ENCODE data around the gene ARIH2.
A peak's percentile ranks its signal among the peaks of the same experiment; 100 is the strongest.

Gene ARIH2

DNA sequence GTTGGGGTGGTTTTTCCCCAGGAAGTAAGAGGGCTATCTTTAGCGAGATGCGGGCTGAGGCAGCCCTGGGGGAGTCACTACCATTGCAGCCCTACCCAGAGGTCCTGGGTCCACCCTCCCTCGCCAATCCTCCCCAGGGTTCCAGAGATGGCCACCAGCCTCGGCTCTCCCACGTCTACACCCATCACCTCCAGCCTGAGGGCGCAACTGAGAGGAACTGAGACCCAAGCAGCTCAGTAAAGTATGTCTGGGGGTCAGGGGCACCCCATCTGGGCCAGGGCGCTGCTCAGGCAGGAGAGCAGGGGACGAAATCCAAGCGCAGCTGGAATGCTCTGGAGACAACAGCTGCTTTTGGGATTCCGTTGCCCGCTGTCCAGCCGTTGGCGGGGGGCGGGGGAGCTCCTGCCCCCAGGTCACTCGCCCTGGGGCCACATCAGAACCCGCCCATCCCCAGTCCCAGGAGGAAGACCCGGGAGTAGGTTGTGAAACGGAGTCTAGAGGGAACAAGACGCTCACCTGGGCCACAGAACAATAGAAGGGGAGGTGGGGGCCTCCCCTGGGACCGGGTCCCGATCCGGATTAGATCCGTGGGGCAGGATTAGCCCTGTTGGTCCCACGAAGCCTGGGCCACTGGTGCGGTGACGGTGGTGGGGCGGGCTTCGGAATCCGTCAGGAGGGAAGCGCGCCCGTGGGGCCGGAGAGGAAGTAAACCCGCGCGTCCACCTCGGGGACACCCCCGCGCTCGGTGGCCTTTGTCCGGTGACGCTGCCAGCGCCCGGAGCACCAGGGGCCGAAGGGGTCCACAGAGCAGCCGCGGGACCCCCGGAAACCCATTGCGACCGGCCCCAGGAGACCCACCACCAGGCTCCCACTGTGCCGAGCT is 101.9 kb downstream of the ARIH2 start:
- DNase-seq (ENCODE audit: low spot score): no peak

- peak; percentile 100 for DNase-seq (ENCODE audit: low spot score)
Measured at GRCh38 chr3:49021213-49021812, 102.7 kb downstream of the ARIH2 start.

- peak; percentile 91 for DNase-seq (ENCODE audit: low spot score)
Measured at GRCh38 chr3:49021813-49022687, 103.4 kb downstream of the ARIH2 start, which contains the start of gene NDUFAF3. NDUFAF3 (plus strand) TSS chr3:49022121; CDS start chr3:49022145, 24 bp downstream.

DNA sequence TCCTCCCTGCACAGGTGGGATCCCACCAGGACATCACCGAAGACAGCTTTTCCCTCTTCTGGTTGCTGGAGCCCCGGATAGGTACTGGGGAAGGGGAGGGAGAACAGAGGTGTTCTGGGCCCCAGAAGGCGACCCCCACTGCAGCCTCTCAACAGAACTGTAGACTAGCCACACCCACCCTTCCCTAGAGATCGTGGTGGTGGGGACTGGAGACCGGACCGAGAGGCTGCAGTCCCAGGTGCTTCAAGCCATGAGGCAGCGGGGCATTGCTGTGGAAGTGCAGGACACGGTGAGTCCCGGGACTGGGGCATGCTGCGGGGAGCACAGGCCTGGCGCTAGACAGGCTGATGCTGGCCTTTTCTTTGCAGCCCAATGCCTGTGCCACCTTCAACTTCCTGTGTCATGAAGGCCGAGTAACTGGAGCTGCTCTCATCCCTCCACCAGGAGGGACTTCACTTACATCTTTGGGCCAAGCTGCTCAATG is 104.1 kb downstream of the ARIH2 start:
- no peak for DNase-seq (ENCODE audit: low spot score)

DNA sequence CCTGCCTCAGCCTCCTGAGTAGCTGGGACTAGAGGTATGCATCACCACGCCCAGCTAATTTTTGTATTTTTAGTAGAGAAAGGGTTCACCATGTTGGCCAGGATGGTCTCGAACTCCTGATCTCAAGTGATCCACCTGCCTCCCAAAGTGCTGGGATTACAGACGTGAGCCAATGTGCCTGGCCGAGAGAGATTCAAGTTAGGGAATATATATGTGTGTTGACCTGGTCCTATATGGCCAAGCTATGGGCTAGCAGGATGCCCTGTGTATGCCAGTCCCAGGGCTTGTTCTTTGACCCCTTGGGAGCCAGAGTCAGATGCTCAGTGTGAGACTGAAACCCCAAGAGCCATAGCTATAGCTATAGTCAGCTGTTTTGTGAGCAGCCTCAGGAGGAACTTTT is 105.1 kb downstream of the ARIH2 start:
- DNase-seq (ENCODE audit: low spot score): no peak

GRCh38 chr3:49024449-49024848 is 105.8 kb downstream of the ARIH2 start:
- DNase-seq (ENCODE audit: low spot score): no peak

GRCh38 chr3:49025005-49025792 is 106.6 kb downstream of the ARIH2 start:
- no peak for DNase-seq (ENCODE audit: low spot score)

DNA sequence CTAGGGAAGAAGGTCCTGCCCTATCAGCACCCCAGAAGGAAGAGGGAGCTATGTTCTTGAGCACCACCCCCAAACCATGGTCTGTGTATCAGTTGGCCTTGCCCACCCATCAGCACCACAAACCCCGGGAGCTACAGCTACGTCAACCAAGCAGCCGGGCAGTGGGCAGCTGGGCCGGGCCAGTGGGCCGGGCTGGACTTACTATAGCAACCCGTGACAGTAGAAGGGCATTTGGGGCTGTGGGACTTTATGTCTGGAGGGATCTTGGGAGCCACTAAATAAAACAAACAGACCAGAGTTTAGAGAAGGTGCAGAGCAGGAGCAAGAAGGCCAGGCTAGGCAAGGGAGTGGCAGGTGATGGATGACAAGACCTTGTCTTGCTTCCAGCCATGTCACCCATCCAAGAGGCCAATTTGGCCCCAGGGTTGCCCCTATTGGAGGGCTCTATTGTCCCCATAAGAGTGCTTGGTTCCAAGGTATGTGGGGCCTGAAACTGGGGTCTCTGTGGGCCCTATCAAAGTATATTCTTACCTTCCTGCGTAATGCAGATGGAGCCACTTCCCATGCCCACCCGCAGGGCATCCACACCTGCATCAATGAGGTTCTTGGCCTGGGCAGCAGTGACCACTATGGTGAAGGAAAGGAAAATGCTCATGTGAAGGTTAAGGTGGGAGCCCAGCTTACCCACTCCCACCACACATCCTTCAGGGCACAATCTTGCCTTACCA is 107.3 kb downstream of the ARIH2 start:
- DNase-seq (ENCODE audit: low spot score): no peak

GRCh38 chr3:49026536-49026935 is 107.9 kb downstream of the ARIH2 start:
- no peak for DNase-seq (ENCODE audit: low spot score)

DNA sequence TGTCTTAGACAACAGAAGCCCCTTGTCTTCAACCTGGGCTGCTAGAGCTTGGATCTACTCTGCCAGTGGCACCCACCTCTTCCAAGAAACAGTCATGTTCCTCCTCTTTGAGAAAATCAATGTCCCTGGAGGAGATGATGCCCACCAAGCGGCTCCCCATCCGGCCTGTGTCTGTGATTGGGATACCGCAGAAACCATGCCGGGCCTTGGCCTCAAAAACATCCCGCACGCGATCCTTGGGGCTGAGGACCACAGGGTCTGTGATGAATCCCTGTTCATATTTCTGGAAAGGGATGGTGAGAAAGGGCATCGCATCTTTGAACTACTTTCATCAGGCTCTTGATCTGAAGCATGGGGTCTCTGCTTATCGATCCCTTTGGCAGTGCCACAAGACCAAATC is 109.0 kb downstream of the ARIH2 start:
- DNase-seq (ENCODE audit: low spot score): no peak

- DNase-seq (ENCODE audit: low spot score): no peak
Measured at GRCh38 chr3:49028298-49028672, 109.6 kb downstream of the ARIH2 start.

- DNase-seq (ENCODE audit: low spot score): peak; percentile 97
Measured at GRCh38 chr3:49028673-49029562, 110.3 kb downstream of the ARIH2 start, which contains the start of gene IMPDH2. IMPDH2 (minus strand) TSS chr3:49029398; CDS start chr3:49029350, 48 bp downstream.

- no peak for DNase-seq (ENCODE audit: low spot score)
Measured at GRCh38 chr3:49029563-49029884, 110.9 kb downstream of the ARIH2 start.

- peak; percentile 52 for DNase-seq (ENCODE audit: low spot score)
Measured at GRCh38 chr3:49030321-49030720, 111.7 kb downstream of the ARIH2 start.

GRCh38 chr3:49032646-49033304 is 114.1 kb downstream of the ARIH2 start:
- DNase-seq (ENCODE audit: low spot score): no peak

DNA sequence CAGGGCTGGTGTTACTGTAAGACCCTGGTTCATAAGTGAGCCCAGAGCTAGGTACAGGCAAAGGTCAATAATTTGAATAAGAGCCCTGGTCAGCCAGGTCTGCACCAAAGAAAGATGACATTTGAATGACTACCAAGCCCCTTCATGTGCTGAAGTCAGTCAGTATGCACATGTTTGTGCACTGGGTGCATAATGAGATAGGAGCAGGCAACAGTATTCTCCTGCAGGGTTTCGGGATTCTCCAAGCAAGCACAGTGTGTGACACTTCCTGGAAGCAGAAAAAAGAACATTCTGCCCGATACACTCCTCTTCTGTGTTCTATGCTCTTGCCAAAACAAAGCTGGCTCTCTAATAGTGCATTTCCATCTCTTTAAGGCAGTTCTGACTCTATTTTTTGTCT is 116.0 kb downstream of the ARIH2 start:
- no peak for DNase-seq (ENCODE audit: low spot score)

DNA sequence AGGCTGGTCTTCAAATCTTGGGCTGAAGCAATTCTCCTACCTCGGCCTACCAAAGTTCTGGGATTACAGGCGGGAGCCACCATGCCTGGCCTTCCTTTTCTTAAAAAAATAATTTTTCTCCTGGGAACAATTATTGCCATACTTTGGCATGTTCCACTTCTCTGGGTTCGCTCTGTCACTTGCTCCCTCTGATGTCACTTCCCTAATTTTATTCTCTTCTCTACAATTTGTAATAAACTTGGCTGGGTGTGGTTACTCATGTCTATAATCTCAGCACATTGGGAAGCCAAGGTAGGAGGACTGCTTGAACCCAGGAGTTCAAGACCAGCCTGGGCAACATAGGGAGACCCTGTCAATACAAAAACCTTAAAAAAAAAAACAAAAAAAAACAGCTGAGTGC is 116.6 kb downstream of the ARIH2 start:
- DNase-seq (ENCODE audit: low spot score): no peak

All from hematopoietic multipotent progenitor cell treated with erythropoietin and hydrocortisone succinate and interleukin-3 and kit ligand, for 15 days (in vitro differentiated cells).